HG03565 (cell line): ENCODE results near the gene HTATSF1.

Source experiments
- ATAC-seq: cut with Tn5 transposase; IDR thresholded peaks from one replicate; pipeline ENCODE4 v1.9.1; 2021; ENCODE audit warnings: mild to moderate bottlenecking, moderate library complexity; ENCODE audit not compliant: unreplicated experiment

The HTATSF1 gene

DNA sequence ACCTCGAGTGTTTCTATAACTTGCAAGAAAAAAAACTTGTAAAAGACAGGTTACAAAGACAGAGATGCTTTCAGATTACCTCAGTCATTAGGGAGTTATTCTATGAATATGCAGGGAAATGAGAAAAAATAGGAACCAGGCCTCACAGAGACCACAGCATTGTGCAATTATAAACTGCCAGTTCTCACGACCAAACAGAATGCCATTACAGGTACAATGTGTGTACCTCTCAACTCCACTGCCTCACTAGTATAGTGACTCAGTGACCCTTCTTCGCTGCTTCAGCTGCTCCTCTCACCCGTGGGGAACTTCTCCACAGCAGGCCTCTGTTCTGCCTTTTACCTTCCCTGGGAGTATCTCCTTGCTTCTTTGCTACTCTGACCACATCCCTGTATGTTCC is 2.3 kb upstream of the HTATSF1 start:
- no peak for ATAC-seq

DNA sequence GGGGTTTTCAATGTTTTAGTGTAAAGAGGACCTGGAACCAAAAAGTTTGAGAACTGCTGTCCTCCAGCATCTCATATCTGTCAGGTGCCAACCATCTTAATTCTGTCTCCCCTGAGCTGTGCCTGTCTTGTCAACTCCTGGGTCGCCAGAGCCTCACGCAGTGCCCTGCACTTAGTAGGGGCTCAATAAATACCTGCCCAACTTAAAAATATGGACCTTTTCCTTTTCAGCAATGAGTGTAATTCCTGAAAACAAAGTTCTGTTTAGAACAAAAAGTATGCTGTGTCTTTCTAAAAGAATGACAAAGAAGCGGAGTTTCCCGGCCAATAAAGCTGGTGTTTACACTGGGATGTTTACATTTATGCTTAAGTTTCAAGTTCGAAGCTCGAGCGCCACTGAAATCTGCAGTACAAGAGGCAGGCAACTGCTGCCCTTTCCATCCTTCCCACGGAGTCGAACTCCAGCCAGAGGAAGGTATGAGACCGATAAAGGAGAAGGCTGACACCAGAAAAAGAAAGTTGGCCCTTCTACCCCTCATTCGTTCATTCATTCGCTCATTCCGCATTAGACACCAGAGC is 1.1 kb upstream of the HTATSF1 start:
- ATAC-seq: no peak

DNA sequence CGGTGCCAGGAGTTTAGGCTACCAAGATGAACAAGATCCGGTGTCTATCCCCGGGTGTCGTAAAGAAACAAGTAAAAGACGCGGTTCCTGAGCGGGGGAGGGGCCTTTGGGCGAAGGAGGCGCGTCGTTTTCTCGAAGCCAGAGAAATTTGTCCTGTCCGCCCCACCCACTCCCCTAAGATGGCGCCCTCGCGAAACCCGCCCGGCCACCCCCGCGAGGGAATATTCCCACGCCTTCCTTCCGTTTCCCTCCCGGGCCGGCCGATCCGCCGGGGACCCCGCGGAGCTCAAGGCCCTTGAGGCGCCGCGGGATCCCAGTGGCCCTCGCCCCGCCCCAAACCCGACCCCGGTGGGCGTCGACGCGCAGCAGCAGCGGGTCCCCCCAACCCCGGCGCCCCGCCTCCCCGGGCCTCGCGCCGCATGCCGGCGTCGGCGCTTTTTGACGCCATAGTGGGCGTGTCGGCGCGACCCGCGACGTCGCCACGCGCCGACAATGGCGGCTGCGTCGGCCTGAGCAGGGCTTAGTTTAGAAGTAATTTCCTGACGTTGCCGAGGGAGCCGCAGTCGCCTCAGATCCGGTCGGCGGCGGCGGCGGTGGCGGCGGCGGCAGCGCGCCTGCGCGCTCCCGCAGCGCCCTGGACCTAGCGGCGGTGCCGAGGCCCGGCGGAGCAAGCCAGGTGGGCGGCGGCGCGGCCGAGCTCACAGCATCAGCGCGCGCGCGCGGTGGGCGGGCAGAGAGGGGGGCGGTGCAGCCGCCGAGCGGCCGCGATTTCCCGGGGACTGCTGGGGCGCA is 432 bp upstream of the HTATSF1 start:
- peak; percentile 75 for ATAC-seq

DNA sequence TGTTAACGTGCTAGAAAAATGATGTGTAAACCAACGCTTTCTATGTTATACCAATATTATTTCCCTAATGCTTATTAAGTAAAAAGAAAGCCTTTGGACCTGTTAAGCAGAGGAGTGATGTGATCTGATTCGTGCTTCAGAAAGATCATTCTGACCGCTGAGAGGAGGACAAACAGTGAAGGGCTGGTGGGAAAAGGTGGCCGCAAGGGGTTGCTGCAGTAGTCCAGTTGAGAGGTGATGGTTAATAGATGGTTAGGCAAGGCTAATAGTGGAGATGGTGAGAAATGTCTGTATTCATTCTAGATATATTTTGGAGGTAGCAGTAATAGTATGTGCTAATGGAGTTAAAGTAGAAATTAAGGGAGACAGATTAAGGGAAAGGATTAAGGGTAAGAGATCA is 21.7 kb downstream of the HTATSF1 start:
- ATAC-seq: no peak

DNA sequence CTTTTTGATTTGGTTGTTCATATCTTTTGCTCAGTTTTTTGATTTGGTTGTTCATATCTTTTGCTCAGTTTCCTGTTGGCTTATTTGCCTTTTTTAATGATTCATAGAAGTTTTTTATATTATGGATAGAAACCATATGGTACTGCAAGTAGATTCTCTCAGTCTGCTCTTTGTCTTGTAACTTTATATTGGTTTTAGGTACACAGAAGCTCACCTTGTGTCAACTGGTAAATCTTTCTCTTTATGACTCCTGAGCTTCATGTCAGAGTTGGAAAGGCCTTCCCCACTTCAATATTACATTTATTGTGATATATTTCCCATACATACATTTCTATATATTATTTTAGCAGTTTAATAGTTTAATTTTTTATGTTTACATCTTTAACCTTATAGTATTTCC is 26.4 kb downstream of the HTATSF1 start:
- ATAC-seq: no peak

DNA sequence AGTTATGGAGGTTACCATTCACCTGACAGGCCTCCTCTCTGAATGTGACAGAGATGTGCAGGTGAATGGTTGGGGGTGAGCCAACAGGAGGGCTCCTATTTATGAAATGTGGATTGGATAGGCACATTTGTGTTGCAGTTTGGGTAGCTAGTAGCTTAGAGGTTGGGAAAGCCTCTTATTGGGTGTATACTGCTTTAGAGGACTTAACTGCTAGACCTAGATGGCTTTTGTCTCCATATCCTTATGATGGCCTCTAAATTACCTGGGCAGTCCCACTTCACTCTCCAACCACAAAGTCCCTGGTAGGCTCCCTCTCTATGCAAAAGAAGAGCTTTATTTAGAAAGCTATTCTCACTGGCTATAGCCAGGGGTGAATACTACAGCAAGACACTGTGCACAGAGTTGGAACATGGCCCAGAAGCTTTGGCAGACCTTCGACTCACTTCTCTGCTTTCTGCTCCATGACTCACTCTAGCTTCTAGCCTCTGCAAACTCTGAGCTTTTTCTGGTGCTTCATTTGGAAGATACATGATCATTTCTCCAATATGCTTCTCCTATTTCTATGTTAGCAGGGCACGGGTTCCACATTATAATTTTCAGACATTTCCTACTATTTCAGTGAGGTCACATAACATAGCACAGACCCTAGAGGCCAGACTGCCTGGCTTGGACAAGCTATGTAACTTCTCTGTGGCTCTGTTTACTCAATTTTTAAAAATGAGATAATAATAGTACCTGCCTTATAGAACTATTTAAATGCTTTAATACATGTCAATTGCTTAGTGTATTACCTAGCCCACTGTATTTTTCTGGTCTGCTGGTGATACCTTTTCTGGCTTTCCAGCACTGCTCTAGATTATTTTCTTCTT is 28.6 kb downstream of the HTATSF1 start:
- ATAC-seq: no peak

DNA sequence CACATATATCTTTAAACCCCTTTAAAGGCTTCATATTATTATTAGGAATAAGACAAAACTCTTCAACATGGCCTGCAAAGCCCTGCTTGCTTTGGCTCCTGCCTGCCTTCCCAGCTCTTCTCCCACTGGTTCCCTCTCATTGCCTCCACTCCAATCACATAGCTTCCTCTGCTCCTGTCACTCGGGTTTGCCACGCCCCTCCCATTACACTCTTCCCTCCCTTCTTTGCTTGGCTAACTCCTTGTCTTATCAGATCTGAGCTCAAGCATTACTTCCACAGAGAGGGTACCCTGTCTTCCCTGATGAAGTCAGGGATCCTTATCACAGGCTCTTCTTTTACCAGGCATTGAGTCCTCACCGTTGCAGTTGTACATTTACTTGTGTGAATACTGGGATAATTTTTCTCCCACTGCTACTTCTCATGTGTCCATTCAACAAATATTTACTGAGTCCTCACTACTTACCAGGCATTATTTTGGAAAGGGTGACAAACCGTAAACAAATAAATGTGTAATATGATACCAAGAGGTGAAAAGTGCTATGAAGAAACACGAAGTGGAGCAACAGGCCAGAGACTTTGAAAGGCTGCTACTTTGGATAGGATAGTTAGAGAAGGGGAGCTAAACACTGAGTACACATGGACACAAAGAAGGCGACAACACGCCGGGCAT is 31.4 kb downstream of the HTATSF1 start:
- ATAC-seq: no peak

DNA sequence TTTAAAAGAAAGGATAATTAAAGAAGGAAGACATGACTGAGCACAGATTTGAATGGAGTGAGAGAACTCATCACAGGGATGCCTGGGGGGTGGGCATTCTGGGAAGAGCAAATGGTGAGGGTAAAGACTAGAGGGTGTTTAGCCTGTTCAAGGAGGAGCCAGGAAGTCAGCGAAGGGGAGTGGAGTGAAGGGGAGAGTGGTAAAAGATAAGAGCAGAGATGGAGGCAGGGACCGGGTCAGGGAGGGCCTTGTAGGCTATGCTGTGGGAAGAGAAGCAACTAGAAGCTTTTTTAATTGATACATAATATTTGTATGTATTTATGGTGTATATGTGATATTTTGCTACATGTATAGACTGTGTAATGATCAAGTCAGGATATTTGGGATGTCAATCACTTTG is 32.4 kb downstream of the HTATSF1 start:
- no peak for ATAC-seq

DNA sequence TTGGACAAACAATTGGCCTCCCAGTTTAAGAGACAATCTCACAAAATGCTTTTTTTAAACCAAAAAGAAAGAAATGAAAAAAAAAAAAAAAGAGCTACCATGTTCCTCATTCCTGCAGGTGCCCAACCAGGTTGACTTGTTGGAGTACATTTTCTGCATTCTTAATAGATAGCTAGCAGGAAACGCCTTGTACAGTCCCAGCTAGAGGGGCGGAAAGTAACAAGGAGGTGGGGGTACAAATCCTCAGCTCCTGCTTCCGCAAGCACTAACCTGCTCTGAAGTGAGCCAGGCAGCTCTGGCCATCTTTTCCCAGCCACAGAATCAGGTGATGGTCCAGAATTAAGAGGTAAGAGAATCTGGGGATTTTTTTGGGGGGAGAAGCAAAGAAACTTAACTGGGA is 34.6 kb downstream of the HTATSF1 start, which contains the start of gene VGLL1:
VGLL1 (plus strand) TSS at position 265 of the 400 bp plus-strand sequence. CDS start 3,806 bp downstream, outside the sequence.
- no peak for ATAC-seq

DNA sequence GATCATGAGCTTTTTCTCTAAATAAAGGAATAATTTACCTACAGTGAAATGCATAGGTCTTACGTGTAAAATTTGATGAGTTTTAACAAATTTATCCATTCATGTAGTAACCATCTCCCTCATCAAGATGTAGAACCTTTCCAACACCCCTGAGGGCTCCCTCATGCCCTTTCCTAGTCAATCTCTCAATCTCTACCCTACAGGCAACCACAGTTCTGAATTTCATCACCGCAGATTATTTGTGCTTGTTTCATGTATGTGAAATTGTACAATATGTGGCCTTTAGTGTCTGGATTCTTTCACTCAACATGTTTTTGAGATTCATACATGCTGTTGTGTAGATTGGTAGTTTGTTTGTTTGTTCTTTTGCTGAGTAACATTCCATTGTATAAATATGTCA is 36.7 kb downstream of the HTATSF1 start:
- no peak for ATAC-seq

DNA sequence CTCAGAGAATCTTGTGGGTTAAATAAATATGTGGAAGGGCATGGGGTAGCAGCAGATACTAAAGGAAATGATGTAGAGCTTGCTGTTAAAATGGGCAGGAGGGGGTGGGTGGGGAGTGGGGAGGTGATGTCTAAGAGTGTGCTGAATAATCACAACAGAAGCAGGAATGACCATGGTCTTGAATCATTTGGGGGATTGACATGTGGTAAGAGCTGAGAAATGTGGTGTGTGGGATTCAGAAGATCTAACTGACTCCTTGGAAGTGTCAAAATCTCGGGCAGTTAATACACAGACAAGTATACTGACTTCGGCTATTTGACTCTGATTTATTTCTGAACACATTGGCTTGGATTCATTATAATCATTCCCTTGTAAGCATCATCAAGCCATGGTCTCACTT is 41.4 kb downstream of the HTATSF1 start:
- ATAC-seq: no peak

DNA sequence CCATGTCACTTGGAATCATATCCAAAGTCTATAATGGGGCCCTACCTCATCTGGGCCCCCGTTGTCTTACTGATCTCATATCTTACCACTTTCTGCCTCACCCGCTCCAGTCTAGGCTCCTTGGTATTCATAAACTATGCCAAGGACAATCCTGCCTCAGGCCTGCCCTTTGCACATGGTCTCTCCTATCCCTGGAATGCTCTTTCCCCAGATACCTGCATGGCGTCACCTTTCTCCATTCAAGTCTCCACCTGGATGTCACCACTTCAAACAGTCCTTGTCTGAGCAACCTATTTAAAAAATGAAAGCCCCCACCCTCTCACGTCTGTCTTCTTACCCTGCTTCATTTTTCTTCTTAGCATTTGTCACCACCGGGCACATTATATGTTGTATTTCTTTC is 42.8 kb downstream of the HTATSF1 start:
- ATAC-seq: no peak

DNA sequence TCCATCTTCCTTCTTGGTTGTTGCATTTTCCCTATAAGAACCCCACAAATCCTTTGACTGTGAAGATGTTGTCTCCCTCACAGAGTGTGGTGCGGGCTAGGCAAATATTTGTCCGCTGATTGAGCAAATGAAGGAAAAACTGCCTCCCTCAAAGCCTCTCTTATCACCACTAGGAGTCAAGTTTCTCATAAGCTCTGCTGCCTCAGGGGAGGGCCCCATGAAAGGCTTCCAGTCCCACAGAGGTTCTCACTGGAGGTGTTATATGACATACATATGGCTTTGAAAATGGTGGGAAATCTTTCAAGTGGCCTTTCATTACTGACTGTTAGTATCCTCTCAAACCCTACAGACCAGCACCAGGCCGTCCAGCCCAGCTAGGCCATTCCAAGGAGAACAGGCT is 43.9 kb downstream of the HTATSF1 start:
- no peak for ATAC-seq

DNA sequence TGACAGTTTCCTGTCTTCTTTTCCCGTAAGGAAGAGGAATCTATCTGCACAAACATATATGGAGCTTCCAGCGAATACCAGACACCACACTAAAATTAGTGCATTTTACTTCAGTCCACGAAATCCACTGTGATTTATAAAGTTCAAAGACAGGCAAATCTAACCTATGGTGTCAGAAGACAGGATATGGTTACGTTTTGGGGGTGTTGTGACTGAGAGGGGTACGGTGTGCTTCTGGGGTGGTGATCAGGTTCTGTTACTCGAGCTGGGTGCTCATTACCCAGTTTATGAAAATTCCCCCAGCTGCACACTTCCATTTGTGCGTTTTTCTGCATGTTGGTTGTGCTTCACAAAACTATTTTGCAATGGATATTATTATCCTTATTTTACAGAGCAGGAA is 44.9 kb downstream of the HTATSF1 start:
- ATAC-seq: no peak

DNA sequence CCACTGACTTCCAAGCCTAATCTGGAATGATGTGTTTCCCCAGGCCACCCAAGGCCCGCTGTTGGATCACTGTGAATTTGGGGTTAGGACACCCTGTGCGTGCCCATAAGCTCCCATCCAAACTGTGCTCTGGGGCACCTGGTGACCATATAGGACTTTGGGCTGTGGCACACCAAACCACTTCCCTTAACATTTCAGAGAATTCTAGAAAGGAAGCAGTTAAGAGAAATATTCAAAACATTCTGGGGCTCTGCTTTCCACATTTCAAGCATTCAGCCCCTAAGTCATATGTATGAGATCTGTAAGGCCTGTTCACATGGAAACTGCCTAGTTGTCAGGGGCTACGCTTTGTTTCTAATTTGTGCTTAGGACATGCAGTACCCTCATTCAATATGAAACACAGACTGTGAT is 49.0 kb downstream of the HTATSF1 start:
- no peak for ATAC-seq

DNA sequence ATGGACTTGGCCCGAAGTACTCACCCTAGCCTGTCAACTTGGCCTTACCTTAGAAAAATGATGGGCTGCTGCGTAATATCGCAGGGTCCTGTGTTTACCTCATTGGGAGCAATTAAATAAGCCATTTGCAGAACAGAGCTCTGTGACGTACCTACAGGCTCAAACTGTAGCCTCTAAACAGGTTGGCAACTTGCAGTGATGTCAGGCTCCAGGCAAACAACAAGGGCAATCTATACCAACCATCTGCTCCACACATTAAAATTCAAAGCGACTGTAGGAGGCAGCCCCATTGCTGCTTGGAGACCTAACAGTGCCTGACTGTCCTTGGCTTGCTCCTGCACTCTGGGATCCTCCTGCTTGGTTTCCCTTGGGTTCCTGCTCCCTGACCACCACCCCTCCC is 51.8 kb downstream of the HTATSF1 start:
- ATAC-seq: no peak

DNA sequence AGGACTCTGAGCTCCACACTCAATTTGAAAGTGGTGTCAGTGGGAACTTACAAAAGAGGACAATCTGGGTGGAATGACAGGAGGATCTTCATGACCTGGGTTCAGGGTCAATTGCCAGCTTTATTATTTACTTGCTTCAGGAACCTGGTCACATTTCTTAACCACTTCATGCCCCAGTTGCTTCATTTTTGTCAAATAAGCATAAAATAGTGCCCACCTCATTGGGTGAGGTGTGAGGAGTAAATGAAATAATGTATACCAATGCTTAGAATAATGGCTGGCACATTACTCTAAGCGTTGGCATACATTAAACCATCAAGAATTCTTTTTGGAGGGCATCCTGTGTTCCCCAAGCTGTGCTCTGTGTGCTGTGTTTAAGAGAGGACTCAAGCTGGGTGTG is 54.0 kb downstream of the HTATSF1 start:
- ATAC-seq: no peak

DNA sequence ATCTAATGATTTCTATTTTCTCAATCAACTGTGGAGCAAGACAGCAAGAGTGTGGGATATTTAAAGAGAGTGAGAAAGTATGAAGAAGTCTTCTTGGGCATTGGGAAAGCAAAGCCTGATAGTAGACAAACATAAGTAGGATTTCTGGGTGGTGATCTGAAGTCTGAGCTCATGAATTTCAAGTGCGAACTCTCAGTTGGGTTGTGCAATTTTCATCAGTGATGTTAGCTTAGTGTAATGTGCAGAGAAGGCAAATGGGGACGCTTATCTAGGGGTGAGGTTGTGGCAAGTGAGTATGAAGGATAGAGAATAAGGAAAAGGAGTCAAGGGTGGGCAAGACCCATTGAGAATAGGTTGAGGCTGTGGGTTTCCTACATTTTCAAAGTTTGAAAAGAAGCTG is 58.3 kb downstream of the HTATSF1 start:
- ATAC-seq: no peak
